CD8-positive, alpha-beta memory T cell (primary cell): ENCODE measurements around the gene HADHB. TPM values are rescaled to one million over a fixed set of nuclear protein-coding genes. Genes with fewer than 3 reads are reported as not detected.
"Not testable (repeated sequence)": the region's sequence is repeated elsewhere in the genome, so short reads cannot be mapped to it uniquely, and the experiment has no call there.

Experiments used
- CTCF ChIA-PET: fragments of 350-600 bp; sonication (Branson Sonifier 250); formaldehyde crosslinking; loops from one replicate; lab custom pipeline; 2021; ENCODE audit warnings: antibody characterized with exemption; lab: Charles Lee
- POLR2A ChIA-PET: fragments of 350-600 bp; sonication (Branson Sonifier 250); formaldehyde crosslinking; loops from one replicate; lab custom pipeline; 2021; ENCODE audit warnings: antibody characterized with exemption; lab: Charles Lee
- DNase-seq, 5 donors: peaks; one replicate each; pipeline versions ENCODE4 v3.0.0 to v3.0.0-alpha.2; 2020 to 2022; ENCODE audit warnings: mixed read lengths in 1 of 5
- H3K27ac ChIP-seq: one replicate; pipeline ENCODE4 v1.7.0; 2013; ENCODE audit warnings: low read depth, mild to moderate bottlenecking, low read length, moderate library complexity
- H3K27me3 ChIP-seq: 2 replicates; pipeline ENCODE4 v1.7.0; 2013; ENCODE audit warnings: low read length, mild to moderate bottlenecking; ENCODE audit not compliant: insufficient read depth, poor library complexity, severe bottlenecking
- H3K36me3 ChIP-seq: 2 replicates; pipeline ENCODE4 v1.7.0; 2013; ENCODE audit warnings: mild to moderate bottlenecking, low read length, moderate library complexity; ENCODE audit not compliant: insufficient read depth
- H3K4me1 ChIP-seq: 2 replicates; pipeline ENCODE4 v1.7.0; 2013; ENCODE audit warnings: mild to moderate bottlenecking, low read length, moderate library complexity; ENCODE audit not compliant: insufficient read depth
- H3K4me3 ChIP-seq: 2 replicates; pipeline ENCODE4 v1.7.0; 2013; ENCODE audit warnings: mild to moderate bottlenecking, low read length
- H3K9me3 ChIP-seq: 2 replicates; pipeline ENCODE4 v1.7.0; 2013; ENCODE audit warnings: mild to moderate bottlenecking, low read length
- H3K27ac Mint-ChIP-seq, 8 donors: one replicate each; pipeline ENCODE4 v1.8.0; 2020 to 2021; ENCODE audit warnings: mixed read lengths in 8 of 8, mild to moderate bottlenecking in 6 of 8, inconsistent platforms in 3 of 8, moderate library complexity in 3 of 8
- H3K27me3 Mint-ChIP-seq, 2 donors: one replicate each; pipeline ENCODE4 v1.8.0; 2020 to 2021; ENCODE audit warnings: mixed read lengths in 2 of 2, mild to moderate bottlenecking in 1 of 2, moderate library complexity in 1 of 2
- H3K36me3 Mint-ChIP-seq, 3 donors: one replicate each; pipeline ENCODE4 v1.8.0; 2020 to 2021; ENCODE audit warnings: mixed read lengths in 3 of 3, inconsistent platforms in 1 of 3, mild to moderate bottlenecking in 1 of 3
- H3K4me1 Mint-ChIP-seq, 3 donors: one replicate each; pipeline ENCODE4 v1.8.0; 2020 to 2021; ENCODE audit warnings: mixed read lengths in 3 of 3, inconsistent platforms in 1 of 3, mild to moderate bottlenecking in 1 of 3
- H3K4me3 Mint-ChIP-seq, 7 donors: one replicate each; pipeline ENCODE4 v1.8.0; 2020 to 2021; ENCODE audit warnings: mixed read lengths in 7 of 7, mild to moderate bottlenecking in 6 of 7, moderate library complexity in 4 of 7, inconsistent platforms in 2 of 7
- H3K9me3 Mint-ChIP-seq, 5 donors: one replicate each; pipeline ENCODE4 v1.8.0; 2020 to 2022; ENCODE audit warnings: mixed read lengths in 5 of 5, mild to moderate bottlenecking in 3 of 5, moderate library complexity in 2 of 5, inconsistent platforms in 1 of 5
- polyA plus RNA-seq: library from polyadenylated mRNA; unstranded; fragments of 300-500 nt; fragmentation: Illumina TruSeq; gene quantifications from one replicate; pipeline ENCODE4 v1.2.3, GENCODE V29; 2021
- total RNA-seq, 2 experiments: library from RNA; stranded (reverse); gene quantifications; one replicate each; pipeline ENCODE4 v1.2.3, GENCODE V29; 2021

The HADHB gene
- total and polyA plus RNA-seq, 3 experiments from 2014 or later, result 75.1 to 83.2 (median 80.2) TPM

- no peaks in the 10 kb centered on the region for H3K36me3 ChIP-seq
- peaks cover 0 to 2% (median 0%) of the 10 kb centered on the region in 3 donors for H3K4me1 Mint-ChIP-seq
- no peaks in the 10 kb centered on the region for H3K9me3 ChIP-seq
- no peak for DNase-seq
- ChIA-PET CTCF (no interaction called here), POLR2A (no interaction called here)
- no peaks in the 10 kb centered on the region for H3K9me3 Mint-ChIP-seq
- H3K27me3 ChIP-seq, result no peaks in the 10 kb centered on the region
- no peaks in the 10 kb centered on the region for H3K4me1 ChIP-seq
- H3K27me3 Mint-ChIP-seq, result no peaks in the 10 kb centered on the region
- H3K4me3 Mint-ChIP-seq, result no peak overlapping the region
- no peak overlapping the region for H3K27ac ChIP-seq
- no peaks in the 10 kb centered on the region for H3K36me3 Mint-ChIP-seq
- no peak overlapping the region for H3K27ac Mint-ChIP-seq
- no peak overlapping the region for H3K4me3 ChIP-seq
These were observed 71.3 kb downstream of the HADHB start for GRCh38 chr2:26316041-26316440.

GRCh38 chr2:26316845-26317244 lies 72.1 kb downstream of the HADHB start:
- H3K4me3 ChIP-seq, result no peak overlapping the region
- H3K36me3 ChIP-seq, result no peaks in the 10 kb centered on the region
- H3K4me1 ChIP-seq, result no peaks in the 10 kb centered on the region
- POLR2A ChIA-PET, result no interaction called here
- no peak for DNase-seq
- H3K9me3 ChIP-seq, result no peaks in the 10 kb centered on the region
- H3K27ac ChIP-seq, result no peak overlapping the region
- H3K4me1 Mint-ChIP-seq, result peaks cover 0 to 2% (median 0%) of the 10 kb centered on the region in 3 donors
- H3K9me3 Mint-ChIP-seq, result no peaks in the 10 kb centered on the region
- H3K4me3 Mint-ChIP-seq, result no peak overlapping the region
- H3K27me3 ChIP-seq, result no peaks in the 10 kb centered on the region
- CTCF ChIA-PET, result no interaction called here
- H3K36me3 Mint-ChIP-seq, result no peaks in the 10 kb centered on the region
- H3K27ac Mint-ChIP-seq, result no peak overlapping the region
- H3K27me3 Mint-ChIP-seq, result no peaks in the 10 kb centered on the region

- Mint-ChIP-seq H3K4me3 (no peak overlapping the region), H3K4me1 (peaks cover 0 to 2% (median 0%) of the 10 kb centered on the region in 3 donors), H3K36me3 (no peaks in the 10 kb centered on the region), H3K9me3 (no peaks in the 10 kb centered on the region), H3K27ac (no peak overlapping the region), H3K27me3 (no peaks in the 10 kb centered on the region)
- no peaks in the 10 kb centered on the region for H3K4me1 ChIP-seq
- ChIA-PET CTCF (no interaction called here), POLR2A (no interaction called here)
- H3K4me3 ChIP-seq, result no peak overlapping the region
- DNase-seq, result no peak
- H3K36me3 ChIP-seq, result no peaks in the 10 kb centered on the region
- H3K27ac ChIP-seq, result no peak overlapping the region
- H3K27me3 ChIP-seq, result no peaks in the 10 kb centered on the region
- H3K9me3 ChIP-seq, result no peaks in the 10 kb centered on the region
These were observed 72.8 kb downstream of the HADHB start for GRCh38 chr2:26317377-26318105.

- H3K27me3 ChIP-seq, result no peaks in the 10 kb centered on the region
- ChIA-PET CTCF (no interaction called here), POLR2A (no interaction called here)
- H3K4me1 Mint-ChIP-seq, result peaks cover 0 to 2% (median 0%) of the 10 kb centered on the region in 3 donors
- no peak overlapping the region for H3K27ac ChIP-seq
- H3K27ac Mint-ChIP-seq, result no peak overlapping the region
- H3K27me3 Mint-ChIP-seq, result no peaks in the 10 kb centered on the region
- no peak overlapping the region for H3K4me3 Mint-ChIP-seq
- H3K9me3 ChIP-seq, result no peaks in the 10 kb centered on the region
- DNase-seq, result no peak
- H3K9me3 Mint-ChIP-seq, result no peaks in the 10 kb centered on the region
- no peaks in the 10 kb centered on the region for H3K4me1 ChIP-seq
- H3K36me3 ChIP-seq, result no peaks in the 10 kb centered on the region
- no peaks in the 10 kb centered on the region for H3K36me3 Mint-ChIP-seq
- H3K4me3 ChIP-seq, result no peak overlapping the region
These were observed 74.2 kb downstream of the HADHB start for GRCh38 chr2:26318950-26319349.

- H3K27ac ChIP-seq, H3K4me3 Mint-ChIP-seq, CTCF ChIA-PET, H3K27me3 Mint-ChIP-seq, DNase-seq, H3K36me3 Mint-ChIP-seq, H3K4me1 Mint-ChIP-seq, H3K4me1 ChIP-seq, H3K9me3 ChIP-seq, H3K27me3 ChIP-seq, H3K27ac Mint-ChIP-seq, H3K4me3 ChIP-seq, H3K36me3 ChIP-seq, POLR2A ChIA-PET, H3K9me3 Mint-ChIP-seq: not testable (repeated sequence)
These were observed 79.7 kb downstream of the HADHB start for GRCh38 chr2:26324479-26324878.

GRCh38 chr2:26324903-26325302 lies 80.2 kb downstream of the HADHB start:
- Histone ChIP-seq H3K27ac (no peak overlapping the region), H3K9me3 (no peaks in the 10 kb centered on the region), H3K27me3 (no peaks in the 10 kb centered on the region), H3K4me1 (no peaks in the 10 kb centered on the region), H3K4me3 (no peak overlapping the region), H3K36me3 (no peaks in the 10 kb centered on the region)
- Mint-ChIP-seq H3K27me3 (no peaks in the 10 kb centered on the region), H3K36me3 (no peaks in the 10 kb centered on the region), H3K4me3 (no peak overlapping the region), H3K27ac (no peak overlapping the region), H3K4me1 (peaks cover 3% of the 10 kb centered on the region in 3 donors), H3K9me3 (no peaks in the 10 kb centered on the region)
- no peak for DNase-seq
- POLR2A ChIA-PET, result no interaction called here
- CTCF ChIA-PET, result no interaction called here

- CTCF ChIA-PET, result no interaction called here
- peaks cover 6 to 8% (median 8%) of the 10 kb centered on the region in 3 donors for H3K4me1 Mint-ChIP-seq
These were observed 81.1 kb downstream of the HADHB start for GRCh38 chr2:26325851-26326250.

GRCh38 chr2:26326514-26326913 lies 81.8 kb downstream of the HADHB start:
- H3K27ac Mint-ChIP-seq, result no peak overlapping the region
- H3K4me3 Mint-ChIP-seq, result no peak overlapping the region
- ChIA-PET POLR2A (no interaction called here), CTCF (interaction anchor here (1.1 kb wide), 1 partner anchor 238 kb away, joined by 3 read pairs; no protein-coding TSS in a partner anchor)
- no peaks in the 10 kb centered on the region for H3K27me3 ChIP-seq
- H3K36me3 ChIP-seq, result no peaks in the 10 kb centered on the region
- no peaks in the 10 kb centered on the region for H3K36me3 Mint-ChIP-seq
- no peaks in the 10 kb centered on the region for H3K4me1 ChIP-seq
- no peaks in the 10 kb centered on the region for H3K9me3 Mint-ChIP-seq
- H3K27ac ChIP-seq, result no peak overlapping the region
- no peaks in the 10 kb centered on the region for H3K27me3 Mint-ChIP-seq
- H3K9me3 ChIP-seq, result no peaks in the 10 kb centered on the region
- H3K4me1 Mint-ChIP-seq, result peaks cover 6 to 8% (median 8%) of the 10 kb centered on the region in 3 donors
- no peak overlapping the region for H3K4me3 ChIP-seq
- no peak for DNase-seq

More at GRCh38 chr2:26325851-26326250, 81.1 kb downstream of the HADHB start:
- Mint-ChIP-seq H3K4me3 (no peak overlapping the region), H3K9me3 (no peaks in the 10 kb centered on the region), H3K36me3 (no peaks in the 10 kb centered on the region), H3K27ac (no peak overlapping the region), H3K27me3 (no peaks in the 10 kb centered on the region)
- POLR2A ChIA-PET, result no interaction called here
- Histone ChIP-seq H3K4me1 (no peaks in the 10 kb centered on the region), H3K27me3 (no peaks in the 10 kb centered on the region), H3K9me3 (no peaks in the 10 kb centered on the region), H3K4me3 (no peak overlapping the region), H3K36me3 (no peaks in the 10 kb centered on the region), H3K27ac (no peak overlapping the region)
- no peak for DNase-seq
